ENCODE results near the gene PLAGL2.
"Not testable (repeated sequence)": the region's sequence is repeated elsewhere in the genome, so short reads cannot be mapped to it uniquely, and the experiment has no call there.

Gene PLAGL2, protein sequence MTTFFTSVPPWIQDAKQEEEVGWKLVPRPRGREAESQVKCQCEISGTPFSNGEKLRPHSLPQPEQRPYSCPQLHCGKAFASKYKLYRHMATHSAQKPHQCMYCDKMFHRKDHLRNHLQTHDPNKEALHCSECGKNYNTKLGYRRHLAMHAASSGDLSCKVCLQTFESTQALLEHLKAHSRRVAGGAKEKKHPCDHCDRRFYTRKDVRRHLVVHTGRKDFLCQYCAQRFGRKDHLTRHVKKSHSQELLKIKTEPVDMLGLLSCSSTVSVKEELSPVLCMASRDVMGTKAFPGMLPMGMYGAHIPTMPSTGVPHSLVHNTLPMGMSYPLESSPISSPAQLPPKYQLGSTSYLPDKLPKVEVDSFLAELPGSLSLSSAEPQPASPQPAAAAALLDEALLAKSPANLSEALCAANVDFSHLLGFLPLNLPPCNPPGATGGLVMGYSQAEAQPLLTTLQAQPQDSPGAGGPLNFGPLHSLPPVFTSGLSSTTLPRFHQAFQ

DNA sequence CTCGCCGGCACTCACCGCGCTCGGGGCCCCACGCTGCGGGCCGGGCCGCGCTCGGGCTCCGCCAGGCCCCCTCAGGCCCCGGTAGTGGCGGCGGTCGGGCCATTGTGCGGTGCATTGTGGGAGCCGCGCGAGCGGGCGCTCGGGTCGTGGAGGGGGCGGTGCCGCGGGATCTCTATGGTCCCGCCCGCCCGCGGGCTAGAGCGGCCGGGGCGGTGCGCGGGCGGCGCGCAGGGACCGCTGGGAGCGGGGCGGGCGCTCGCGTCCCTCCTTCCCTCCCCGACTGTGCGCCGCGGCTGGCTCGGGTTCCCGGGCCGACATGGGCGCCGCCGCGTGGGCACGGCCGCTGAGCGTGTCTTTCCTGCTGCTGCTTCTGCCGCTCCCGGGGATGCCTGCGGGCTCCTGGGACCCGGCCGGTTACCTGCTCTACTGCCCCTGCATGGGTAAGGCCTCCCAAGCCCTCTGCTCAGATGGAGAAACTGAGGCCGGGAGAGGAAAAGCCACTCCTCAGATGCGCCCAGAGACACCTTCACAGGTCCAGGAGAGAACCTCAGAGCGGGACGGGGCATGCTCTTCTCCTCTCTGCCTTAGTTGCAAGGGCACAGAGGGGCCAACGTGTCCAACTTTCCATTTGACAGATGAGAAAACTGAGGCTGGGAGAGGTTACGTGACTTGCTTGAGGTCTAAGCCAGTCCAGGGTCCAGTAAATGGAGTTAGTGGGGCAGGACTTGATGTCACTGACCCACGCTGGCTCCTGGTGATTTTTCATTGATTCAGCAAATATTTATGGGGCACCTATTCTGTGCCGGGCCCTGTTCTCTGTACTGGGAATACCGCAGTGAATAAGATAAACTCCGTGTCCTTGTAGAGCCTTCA, at the start of gene PLAGL2, which contains the start of gene POFUT1:
PLAGL2 (minus strand) TSS at position 118 of the 873 bp plus-strand sequence. CDS start 5,565 bp downstream, outside the sequence.
POFUT1 (plus strand) TSS at position 255 of the 873 bp plus-strand sequence; CDS start at position 317, 62 bp downstream.
- peak; percentile 94 for DNase-seq (ENCODE audit: low read depth)

DNA sequence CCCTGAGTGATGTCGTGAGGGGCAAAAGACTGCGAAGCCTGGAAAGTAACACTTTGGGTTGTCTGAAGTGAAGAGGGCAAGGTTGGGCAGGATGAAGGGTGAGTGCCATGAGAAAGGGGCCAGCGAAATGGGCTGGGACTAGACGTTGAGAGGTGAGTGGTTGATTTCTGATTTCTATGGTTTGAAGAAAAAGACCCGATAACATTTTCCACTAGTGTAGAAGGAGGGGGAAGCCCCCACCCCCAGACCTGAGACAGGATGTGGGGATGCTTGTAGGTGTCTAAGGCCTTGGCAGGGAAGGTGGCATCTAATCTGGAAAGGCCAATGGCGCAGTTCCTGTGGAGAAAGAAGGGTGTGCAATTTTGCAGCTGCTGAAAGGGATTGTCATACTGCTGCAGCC, 44.6 kb upstream of the PLAGL2 start:
- DNase-seq (ENCODE audit: low read depth): no peak

DNA sequence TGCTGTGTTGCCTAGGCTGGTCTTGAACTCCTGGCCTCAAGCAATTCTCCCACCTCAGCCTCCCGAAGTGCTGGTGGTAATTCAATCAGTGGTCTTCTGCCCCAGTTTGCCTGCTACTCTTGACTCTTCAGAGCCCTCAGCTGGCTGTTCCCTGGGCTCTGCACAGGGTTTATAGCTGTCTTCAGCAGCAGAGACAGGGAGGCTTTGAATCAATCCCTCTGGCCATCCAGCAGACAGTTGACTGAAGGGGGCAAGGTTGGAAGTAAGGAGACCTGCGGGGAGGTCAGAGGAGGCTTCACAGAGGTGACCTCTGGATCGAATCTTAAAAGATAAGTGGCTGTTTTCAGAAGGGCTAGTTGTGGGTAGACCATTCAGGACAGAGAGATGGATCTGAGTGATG, 43.9 kb upstream of the PLAGL2 start:
- DNase-seq (ENCODE audit: low read depth): no peak

DNA sequence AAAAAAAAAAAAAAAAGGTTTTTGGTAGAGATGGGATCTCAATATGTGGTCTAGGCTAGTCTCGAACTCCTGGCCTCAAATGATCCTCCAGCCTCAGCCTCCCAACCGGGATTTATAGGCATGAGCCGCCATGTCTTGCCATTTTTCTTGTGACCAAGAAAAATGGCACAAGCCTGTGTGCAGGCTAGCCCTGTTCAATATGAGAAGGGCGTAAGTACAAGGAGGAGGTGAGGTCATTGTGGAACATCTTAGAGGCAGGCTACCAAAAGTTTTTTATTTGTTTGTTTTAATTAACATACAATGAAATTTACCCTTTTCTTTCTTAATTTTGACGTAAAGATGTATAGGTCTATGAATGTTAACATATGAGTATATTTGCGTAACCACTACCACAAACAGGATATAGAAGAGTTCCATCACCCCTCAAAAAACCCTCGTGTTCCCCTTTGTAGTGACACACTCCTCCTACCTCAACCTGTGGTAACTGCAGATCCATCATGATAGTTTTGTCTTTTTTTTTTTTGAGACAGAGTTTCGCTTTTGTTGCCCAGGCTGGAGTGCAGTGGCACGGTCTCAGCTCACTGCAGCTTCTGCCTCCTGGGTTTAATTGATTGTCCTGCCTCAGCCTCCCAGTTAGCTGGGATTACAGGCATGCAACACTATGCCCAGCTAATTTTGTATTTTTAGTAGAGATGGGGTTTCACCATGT, 41.6 kb upstream of the PLAGL2 start:
- DNase-seq (ENCODE audit: low read depth): no peak

DNA sequence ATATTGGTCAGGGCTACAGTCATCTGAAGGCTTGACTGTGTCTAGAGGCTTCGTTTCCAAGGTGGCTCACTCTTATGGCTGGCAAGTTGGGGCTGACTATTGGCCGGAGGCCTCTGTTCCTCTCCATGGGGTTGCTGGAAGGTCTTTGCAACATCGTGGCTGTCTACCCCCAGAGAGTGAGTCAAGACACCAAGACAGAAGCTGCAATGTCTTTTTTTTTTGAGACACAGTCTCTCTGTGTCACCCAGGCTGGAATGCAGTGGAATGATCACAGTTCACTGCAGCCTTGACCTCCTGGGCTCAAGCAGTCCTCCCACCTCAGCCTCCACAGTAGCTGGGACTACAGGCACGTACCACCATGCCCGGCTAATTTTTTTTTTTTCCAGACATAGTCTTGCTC, 40.5 kb upstream of the PLAGL2 start:
- peak; percentile 19 for DNase-seq (ENCODE audit: low read depth)

DNA sequence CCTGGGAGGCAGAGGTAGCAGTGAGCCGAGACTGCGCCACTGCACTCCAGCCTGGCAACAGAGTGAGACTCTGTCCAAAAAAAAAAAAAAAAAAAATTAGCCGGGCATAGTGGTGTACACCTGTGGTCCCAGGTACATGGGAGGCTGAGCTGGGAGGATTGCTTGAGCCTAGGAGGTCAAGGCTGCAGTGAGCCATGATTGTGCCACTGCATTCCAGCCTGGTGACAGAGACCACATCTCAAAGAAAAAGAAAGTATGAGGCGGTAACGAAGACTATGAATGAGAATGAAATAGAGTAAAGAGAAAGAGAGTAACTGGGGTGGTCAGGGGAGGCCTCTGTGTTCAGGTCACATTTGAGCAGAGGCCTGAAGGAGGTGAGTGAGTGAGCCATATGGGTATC, 38.7 kb upstream of the PLAGL2 start:
- DNase-seq (ENCODE audit: low read depth): not testable (repeated sequence)

DNA sequence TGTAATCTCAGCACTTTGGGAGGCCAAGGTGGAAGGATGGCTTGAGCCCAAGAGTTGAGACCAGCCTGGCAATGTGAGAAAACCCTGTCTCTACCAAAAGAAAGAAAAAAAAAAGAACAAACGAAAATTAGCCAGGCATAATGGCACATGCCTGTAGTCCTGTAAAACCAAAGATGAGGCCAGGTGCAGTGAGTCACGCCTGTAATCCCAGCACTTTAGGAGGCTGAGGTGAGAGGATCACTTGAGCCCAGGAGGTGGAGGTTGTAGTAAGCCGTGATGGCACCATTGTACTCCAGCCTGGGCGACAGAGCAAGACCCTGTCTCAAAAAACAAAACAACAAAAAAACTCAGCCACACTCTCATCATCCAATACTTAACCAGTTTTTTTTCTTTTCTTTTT, 37.4 kb upstream of the PLAGL2 start:
- DNase-seq (ENCODE audit: low read depth): no peak

DNA sequence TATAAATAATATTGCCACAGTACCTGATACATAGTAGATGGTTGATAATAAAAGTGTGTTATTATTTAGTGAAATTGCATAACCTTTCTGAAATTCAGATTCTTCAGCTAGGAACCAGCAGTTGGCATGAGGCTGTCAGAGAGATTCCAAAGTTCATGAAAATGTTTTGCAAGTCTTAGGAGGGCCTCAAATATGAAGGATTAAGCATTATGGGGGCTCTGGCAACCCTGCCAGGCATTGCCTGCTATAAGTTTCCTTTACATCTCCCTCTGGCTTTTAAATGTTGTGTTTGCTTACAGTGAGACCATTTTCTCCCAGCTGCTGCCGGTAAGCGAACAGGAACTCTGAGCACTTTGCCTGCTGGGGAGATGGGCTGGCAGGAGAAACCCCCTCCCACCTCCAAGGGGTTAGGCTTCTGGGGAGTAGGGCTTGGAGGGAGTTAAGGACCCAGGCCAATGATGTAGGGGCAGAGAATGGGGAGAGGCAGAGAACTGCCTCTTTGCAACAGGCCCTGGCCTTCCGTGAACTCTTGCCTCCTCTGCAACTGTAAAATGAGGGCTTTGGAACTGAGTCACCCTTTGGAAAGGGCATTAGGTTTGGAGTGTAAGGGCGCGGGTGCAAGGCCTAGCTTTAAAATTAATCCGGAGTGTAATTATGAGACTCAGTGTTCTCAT, 36.7 kb upstream of the PLAGL2 start:
- no peak for DNase-seq (ENCODE audit: low read depth)

DNA sequence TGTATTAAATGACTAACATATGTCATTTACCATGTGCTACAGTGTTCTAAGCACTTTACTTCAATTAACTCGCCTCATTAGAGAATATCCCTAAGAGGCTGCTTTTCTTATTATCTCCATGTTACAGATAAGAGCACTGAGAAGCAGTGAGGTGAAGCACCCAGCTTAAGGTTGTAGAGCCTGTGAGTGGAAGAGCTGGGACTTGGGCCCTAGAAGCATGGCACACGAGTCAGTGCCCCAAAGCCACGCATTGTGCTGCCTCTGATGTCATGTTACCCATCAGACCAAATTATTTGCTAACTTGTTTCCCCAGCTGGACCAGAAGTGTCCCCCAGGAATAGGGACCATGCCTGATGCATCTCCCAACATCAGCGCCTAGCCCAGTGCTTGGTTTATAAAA, 34.3 kb upstream of the PLAGL2 start:
- no peak for DNase-seq (ENCODE audit: low read depth)

DNA sequence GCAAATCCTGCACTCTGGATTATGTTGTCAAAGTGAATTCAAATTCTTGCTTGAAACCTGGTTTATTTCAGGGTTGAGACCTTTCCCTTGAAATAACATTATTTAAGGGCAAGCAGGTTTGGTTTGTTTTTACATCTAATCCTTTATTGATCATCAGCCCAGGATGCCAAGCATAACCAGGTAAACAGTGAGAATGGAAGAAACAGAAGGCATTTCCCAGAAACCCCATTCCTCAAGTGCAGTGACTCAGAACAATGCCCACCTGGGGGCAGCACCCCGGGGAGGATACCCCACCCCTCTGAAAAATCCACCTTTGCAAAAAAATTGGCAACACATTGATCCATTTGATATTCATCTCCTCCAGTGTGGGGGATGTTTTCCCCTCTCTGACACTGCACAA, 32.7 kb upstream of the PLAGL2 start:
- DNase-seq (ENCODE audit: low read depth): no peak

DNA sequence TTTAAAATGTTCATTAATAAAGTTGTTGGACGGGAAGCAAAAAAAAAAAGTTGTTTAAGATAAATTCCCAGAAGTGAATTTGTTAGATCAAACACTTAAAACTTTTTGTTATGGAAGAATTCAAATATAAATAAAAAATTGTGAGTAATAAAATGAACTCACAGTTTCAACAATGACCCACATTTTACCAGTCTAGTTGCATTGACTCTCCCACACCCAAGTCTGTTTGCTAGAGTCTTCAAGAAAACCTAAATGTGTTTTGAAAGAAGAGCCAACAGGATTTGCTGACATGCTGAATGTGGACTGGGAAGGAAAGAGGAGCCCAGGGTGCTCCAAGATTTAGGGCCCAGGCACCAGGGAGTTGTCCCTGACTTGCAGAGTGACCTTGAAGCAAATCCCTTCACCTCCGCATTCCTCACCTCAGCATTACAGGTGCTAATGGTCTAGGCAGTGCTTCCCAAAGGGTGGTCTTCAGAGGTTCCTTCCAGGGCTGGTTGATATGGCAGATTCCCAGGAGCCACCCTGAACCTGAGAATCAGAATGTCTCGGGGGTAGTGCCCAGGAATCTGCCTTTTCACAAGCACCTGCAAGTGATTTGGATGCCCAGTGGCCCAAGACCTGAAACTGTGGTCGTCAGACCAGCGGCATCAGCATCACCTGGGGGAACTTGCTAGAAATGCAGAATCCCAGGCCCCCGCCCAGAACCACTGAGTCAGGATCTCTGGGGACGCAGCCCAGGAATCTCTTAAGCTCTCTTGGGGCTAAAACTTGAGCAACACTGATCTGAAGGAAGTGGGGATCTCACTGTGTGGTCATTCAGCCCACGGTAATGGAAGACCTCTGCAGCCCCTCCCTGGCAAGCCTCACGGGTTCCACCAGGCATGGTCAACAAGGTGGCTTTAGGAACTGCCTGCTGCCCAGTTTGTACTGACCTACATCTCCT, 31.2 kb upstream of the PLAGL2 start:
- no peak for DNase-seq (ENCODE audit: low read depth)

DNA sequence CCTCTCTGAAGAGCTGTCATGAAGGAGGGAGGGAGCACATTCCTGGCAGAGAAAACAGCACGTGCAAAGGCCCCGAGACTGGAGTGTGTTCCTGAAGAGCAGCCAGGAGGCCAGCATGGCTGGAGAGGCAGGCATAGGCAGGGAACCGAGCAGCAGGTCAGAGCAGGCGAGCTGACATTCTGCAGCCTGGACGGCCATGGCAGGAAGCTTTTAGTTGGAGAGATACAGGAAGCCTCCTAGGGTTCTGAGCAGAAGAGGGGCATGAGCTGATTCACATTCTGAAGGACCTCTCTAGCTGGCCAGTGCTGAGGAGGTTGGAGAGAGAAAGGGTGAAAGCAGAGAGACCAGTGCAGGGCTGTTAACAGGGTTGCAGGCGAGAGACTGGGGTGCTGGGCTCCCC, 29.9 kb upstream of the PLAGL2 start:
- no peak for DNase-seq (ENCODE audit: low read depth)

DNA sequence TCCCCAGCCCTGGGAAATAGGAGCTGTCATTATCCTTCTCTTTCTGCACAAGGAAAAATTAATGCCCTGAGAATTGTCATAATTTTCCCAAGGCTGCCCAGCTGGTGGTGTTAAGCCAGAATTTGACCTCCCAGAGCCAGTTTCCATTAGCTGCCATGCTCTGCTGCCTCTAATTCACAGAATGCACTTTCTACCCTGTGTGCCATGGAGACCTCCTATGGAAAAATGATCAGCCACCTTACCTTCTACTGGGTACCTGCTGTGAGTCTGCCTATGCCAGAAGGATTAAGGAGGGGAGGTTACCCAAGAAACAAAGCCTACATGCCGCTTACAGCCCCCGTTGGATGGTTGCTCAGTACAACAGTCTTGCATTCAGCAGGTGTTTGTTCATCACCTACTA, 29.3 kb upstream of the PLAGL2 start:
- no peak for DNase-seq (ENCODE audit: low read depth)

DNA sequence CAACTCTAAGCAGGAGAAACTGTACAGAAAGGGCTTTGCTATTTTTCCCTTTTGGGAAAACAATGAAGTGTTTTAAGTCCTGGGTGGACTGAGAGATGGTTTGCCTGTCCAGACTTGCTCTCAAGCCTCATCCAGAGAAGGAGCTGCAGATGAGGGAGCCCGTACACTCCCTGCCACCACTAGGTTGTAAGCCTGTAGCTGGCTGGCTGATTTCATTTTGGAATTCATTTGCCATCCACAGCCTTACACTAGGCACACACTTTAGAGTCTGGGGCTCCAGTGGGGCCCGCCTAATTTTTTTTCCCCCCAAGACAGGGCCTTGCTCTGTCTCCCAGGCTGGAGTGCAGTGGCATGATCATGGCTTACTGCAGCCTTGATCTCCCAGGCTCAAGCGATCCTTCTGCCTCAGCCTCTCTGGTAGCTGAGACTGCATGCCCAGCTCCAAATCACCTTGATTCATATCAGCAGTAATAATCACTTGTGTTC, 28.5 kb upstream of the PLAGL2 start:
- DNase-seq (ENCODE audit: low read depth): no peak

DNA sequence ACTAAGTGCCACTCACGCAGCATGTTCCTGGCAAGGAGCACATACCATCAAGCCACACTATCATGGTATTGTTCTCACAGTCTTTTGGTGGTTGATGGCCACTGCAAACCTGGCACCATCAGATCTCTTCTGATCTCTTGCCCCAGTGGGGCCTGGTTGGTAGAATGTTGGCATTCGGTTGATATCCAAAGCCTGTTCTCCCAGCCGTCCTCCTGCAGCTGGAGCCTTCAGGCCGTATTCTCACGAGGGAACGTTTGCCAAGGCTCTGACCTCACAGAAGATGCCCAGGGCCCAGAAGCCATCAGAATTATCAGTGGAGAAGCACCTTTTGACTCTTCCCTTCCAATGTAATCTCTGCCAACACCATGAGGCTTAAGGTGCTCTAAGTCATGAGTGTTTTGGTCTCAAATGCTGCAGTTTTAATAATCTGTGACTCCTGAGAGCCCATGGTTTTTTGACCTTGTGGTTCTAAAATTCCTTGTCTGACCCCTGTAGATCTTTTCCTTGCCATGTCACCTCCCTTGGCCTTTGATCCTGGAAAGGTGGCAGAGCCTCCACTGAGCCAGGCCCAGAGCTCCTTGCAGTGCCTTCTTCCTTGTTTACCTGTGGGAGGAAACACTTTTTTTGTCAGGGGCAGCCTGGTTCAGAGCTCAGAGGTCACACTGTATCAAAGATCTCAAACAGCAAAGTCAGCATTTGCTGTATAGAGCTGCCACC, 27.9 kb upstream of the PLAGL2 start:
- no peak for DNase-seq (ENCODE audit: low read depth)

DNA sequence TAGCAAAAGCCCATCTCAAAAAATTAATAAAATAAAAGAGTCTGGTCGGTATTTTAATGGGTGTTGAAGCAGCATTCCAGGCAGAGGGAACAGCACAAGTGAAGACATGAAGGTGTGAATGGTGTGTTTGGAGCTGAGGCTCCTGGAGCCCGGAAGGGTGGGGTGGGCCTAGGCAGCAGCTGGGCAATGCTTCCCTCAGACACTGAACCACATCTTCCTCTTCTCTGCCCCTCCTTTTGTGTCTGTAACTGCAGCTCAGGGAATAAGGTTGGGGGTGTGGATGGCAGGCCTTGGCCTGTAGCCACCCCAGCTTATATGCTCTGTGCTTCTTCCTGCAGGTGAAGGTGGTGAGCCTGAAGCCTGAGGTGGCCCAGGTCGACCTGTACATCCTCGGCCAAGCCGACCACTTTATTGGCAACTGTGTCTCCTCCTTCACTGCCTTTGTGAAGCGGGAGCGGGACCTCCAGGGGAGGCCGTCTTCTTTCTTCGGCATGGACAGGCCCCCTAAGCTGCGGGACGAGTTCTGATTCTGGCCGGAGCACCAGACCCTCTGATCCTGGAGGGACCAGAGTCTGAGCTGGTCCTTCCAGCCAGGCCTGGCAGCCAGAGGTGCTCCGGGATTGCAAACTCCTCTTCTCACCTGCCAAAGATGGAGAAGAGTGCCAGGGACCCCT, 26.7 kb upstream of the PLAGL2 start:
- DNase-seq (ENCODE audit: low read depth): no peak

DNA sequence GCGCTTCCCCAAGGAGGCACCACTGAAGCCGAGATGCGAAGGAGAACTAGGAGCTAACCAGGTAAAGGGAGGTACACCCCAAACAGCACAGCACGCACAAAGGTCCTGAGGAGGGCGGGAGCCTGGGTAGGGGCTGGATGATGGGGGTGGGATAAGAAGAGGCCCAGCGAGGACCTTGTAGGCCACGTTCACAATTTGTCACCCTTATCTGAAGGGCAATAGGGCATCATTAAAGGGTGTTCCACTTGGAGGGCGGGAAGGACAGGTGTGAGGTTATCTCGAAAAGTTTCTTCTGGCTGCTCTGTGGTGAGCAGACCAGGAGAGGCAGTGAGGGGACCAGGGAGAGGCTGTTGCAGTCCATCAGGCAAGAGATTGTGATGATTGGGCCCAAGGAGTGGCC, 25.7 kb upstream of the PLAGL2 start:
- no peak for DNase-seq (ENCODE audit: low read depth)

DNA sequence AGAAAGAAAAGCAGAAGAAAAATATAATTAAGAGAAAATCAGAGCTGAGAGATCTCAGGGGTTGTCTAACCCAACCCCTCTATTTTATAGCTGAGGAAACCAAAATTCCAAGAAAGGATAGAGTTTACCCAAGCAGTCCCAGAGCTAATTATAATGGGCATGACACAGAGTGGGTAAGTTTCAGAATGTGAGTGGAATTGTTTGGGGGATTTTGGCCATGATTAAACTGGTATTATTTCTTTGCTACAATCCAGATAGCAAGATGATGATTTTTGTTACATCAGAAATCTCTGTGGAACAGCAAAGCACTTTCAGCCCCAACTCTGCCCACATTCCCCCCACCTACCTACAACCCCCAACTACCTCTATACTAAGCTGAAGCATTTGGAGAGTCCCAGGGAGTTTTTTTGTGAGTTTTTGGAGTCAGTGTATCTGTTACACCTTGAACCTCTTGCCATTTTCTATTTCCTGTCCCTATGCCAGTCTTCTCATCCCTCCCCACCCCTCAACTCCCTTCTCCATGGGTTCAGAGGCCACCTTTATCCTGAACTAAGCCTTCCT, 24.9 kb upstream of the PLAGL2 start:
- no peak for DNase-seq (ENCODE audit: low read depth)

DNA sequence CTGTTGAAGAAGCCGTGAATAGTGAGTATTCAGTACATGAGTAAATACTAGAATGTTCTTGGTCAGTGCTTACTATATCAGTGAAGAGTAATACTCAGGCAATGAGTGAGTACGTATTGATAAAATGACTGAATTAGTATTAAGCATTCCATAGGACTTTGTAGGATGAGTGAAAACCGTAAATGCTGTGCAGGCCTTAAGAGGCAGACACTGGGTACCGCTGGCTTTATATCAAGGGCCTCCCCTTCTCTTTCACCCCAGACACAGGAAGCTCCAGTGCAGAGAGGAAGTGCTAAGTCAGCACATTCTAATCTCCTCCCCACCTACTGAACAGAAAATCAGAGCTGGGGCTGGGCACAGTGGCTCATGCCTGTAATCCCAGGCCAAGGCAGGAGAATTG, 24.3 kb upstream of the PLAGL2 start:
- DNase-seq (ENCODE audit: low read depth): peak; percentile 13

Data from ELR (cell line).